Measurements from ENCODE around the gene IL6R.
"Not testable (repeated sequence)": the region's sequence is repeated elsewhere in the genome, so short reads cannot be mapped to it uniquely, and the experiment has no call there.

Gene IL6R

DNA sequence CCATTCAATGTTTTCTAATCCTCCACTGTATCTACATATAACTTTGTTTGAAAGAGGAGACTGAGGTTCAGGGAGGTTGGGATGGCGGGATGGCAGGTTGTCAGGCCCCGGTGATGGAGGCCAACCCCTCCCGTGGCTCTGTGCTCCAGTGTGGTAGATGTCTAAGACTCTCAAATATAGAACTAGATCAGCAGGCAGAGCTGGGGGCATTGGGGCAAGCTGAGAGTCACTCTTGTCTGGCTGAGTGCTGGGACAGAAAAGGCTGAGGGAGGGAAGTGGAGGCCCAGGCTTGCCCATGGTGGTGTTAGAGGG is 1.7 kb downstream of the IL6R start:
- no peak for DNase-seq (ENCODE audit: low spot score)

DNA sequence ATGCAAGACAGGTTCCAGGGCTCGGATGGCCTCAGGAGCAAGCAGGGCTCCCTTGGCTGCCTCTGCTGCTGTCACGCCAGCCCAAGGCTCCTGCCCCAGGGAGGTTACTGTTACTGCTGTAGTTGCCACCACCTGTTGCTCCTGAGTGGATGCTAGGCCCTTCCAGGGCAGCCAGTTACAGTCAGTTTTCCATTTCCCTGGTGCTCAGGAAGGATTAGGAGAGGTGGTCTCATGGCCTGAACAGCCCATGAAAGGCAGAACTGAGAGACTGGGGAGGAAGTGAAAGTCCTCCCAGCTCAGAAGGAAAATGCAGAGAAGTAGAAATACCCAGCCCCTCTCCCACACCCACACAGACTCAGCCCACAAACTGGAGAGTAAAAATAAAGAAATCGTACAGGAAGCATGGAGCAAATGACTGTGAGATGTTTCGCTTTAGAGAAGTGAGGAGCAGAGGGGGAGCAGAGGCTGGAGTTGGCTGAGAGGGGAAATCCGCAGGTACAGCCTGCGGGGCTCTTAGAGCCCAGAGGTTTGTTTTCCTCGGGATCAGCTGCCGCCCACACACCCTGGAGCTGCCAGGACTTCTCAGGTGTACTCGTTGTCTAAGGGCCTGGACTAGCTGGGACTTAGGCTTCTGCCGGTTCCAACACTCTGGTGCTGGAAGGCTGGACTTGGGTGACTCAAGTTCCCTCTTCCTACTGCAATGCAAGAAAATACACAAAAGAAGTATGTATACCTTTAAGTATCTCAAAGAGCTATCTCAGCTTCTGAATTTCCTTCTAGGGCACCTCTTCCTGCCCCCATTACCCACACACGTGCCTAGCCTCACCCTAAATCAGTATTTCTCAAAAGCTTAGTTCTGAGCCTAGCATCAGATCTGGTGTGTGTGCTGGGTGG is 2.3 kb downstream of the IL6R start:
- peak; percentile 76 for DNase-seq (ENCODE audit: low spot score)

- peak; percentile 40 for DNase-seq (ENCODE audit: low spot score)
Observed at GRCh38 chr1:154408174-154408777, 3.1 kb downstream of the IL6R start.

DNA sequence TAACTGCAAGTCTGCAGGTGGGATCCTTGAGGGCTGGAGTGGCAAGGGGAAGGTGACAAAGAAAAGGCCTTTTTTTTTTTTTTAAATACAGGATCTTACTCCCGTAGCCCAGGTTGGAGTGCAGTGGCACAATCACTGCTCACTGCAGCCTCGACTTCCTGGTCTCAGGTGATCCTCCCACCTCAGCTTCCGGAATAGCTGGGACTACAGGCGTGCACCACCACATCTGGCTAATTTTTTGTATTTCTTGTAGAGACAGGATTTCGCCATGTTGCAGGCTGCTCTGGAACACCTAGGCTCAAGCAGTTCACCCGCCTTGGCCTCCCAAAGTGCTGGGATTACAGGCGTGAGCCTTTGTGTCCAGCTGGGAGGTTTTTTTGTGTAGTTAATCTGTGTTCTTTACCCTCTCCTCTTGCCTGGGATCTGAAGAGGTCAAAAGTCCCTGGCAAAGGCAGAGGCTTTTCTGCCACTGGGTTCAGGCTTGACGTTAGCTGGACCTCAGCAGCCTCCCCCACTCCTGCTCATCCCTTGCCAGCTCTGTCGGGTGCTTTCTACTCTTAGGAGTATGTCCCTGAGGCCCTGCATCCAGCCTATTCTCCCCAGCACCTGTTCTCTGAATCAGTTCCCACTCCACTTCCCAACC is 5.2 kb downstream of the IL6R start:
- DNase-seq (ENCODE audit: low spot score): no peak

- no peak for DNase-seq (ENCODE audit: low spot score)
Observed at GRCh38 chr1:154411525-154411924, 6.4 kb downstream of the IL6R start.

DNA sequence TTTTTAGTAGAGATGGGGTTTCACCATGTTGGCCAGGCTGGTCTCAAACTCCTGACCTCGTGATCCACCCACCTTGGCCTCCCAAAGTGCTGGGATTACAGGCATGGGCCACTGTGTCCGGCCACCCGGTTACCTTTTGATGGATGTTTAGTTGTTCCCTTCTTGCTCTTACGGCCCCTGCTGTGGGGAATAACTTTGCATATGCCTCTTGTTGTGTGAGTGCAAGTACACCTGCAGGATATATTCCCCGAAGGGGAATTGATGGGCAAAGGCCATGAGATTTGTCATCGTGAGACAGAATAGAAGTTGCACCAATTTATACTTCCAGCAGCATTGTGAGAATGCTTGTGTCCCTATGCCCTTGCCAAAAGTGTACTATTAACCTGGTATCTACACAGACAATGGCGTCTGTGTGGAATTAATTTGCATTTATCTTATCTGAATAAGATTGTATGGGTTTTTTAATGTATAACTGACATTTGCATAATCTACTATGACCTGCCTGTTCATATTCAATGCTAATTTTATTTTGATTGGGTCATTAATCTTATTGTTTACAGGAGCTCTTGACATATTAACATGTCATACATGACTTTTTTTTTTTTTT is 8.1 kb downstream of the IL6R start:
- no peak for DNase-seq (ENCODE audit: low spot score)

- DNase-seq (ENCODE audit: low spot score): no peak
Observed at GRCh38 chr1:154414606-154415005, 9.5 kb downstream of the IL6R start.

DNA sequence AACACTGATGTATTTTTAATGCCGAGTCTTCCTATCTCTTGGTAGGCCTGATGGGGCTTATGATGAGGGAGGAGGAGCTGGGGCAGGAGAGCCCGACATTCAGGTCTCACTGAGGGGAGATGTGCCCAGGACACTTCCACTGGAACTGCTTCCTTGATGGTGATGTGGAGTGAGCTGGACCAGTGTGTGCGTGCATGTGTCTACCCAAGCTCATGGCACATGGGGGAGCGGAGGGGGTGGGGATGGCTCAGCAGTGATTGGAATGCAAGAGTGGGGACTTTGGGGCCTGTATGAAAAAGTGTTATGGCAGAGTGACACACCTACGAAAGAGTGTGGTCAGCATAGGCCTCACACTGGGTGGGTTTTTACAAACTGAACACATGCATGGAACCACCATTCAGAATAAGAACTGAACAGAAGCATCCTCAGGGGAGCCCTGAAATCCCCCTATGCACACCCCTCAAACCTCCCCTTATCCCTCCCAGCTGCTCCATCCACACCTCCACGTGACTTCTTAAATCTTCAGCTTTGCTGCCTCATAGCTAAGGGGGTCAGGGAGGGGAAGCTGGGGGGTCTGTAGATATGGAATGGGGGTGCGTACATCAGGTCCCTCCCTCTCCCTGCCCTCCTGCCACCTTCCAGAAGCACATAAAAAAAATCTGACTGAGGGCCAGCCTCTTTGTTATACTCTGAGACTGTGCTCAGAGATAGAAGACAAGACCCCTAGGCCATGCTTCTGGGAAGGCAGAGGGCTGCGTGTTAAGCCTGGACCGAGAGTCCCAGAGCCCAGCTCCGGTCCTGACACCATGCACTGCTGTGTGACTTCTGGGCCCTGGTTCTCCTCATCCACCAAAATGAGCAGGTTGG is 11.6 kb downstream of the IL6R start:
- no peak for DNase-seq (ENCODE audit: low spot score)

- DNase-seq (ENCODE audit: low spot score): no peak
Observed at GRCh38 chr1:154417338-154417608, 12.1 kb downstream of the IL6R start.

GRCh38 chr1:154418062-154418921 is 13.1 kb downstream of the IL6R start:
- no peak for DNase-seq (ENCODE audit: low spot score)

GRCh38 chr1:154418923-154419619 is 13.9 kb downstream of the IL6R start:
- DNase-seq (ENCODE audit: low spot score): no peak

DNA sequence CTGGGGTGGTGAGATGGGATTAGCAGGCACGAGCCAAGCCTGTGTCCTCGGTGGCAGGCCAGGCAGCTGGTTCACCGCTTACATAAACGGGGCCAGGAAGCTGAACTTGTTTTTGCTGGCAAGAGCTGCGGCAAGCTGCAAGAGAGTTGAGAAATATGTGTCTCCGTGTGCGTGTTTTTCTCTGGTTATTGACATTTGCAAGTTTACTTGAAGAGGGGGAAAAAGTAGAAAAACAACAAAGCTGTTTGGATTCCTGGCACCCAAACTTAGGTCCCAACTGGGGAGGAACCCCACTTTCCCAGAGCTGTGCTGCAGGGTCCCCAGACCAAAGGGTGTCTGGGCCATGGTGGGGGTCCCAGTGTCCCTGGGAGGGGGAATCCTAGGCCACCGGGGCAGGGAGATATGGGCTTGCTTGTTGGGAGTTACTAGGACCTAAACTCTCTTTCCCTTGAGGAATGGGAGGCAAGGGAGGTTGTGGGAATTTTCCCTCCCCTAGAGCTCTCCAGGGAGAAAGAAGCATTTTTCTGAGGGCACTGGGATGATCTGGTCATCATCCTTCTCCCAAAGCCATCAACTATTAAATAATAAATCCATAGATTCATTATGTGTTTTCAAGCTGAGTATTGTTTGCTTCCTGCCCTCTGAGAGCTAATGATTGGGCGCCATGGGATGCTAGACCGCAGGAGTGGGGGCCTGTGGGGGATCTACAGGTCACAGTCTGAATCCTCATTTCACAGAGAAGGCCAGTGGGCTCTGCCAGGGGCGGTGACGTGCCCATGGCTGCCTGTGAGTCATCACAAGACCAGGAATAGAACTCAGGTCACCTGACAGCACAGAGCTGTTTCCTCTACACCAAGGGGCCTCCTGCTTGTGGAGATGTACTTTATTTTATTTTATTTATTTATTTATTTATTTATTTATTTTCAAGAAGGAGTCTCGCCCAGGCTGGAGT is 14.8 kb downstream of the IL6R start:
- peak; percentile 46 for DNase-seq (ENCODE audit: low spot score)

DNA sequence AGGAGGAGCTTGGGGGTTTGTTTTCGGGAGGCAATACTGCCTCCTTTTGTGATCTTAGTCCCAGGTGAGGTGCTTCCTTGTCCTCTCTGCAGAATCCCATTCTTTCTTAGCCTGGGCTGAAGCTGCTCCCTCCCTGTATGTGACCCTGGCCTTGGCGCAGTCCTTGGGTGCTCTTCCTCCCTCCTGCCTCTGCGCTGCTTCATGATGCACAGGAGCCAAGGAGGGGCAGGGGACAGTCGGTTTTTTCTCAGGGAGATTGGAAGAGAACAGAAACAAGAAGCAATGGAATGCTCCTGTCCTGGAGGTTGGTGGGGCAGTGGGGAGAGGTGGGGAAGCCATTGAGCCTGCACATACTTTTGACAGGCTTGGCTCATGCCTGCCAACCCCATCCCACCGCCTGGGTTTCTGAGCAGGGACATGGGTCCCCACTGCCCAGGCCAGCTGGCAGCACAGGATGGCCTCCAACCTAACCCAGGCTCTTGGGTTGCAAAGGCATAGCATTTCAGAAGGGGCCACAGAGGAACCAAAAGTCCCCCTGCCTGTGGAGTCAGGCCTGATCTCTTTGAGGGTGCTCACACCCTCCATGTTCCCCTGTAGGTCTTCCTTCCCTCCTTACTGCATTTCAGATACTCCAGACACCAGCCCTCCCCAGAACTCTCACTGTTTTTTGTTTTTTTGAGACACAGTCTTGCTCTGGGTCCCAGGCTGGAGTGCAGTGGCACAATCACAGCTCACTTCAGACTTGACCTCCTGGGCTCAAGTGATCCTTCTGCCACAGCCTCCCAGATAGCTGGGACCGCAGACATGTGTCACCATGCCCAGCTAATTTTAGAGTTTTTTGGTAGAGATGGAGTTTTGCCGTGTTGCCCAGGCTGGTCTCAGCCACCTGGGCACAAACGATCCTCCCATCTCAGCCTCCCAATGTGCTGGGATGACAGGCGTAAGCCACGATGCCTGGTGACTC is 16.1 kb downstream of the IL6R start:
- no peak for DNase-seq (ENCODE audit: low spot score)

- not testable (repeated sequence) for DNase-seq (ENCODE audit: low spot score)
Observed at GRCh38 chr1:154422049-154422448, 16.9 kb downstream of the IL6R start.

- DNase-seq (ENCODE audit: low spot score): no peak
Observed at GRCh38 chr1:154422521-154422920, 17.4 kb downstream of the IL6R start.

DNA sequence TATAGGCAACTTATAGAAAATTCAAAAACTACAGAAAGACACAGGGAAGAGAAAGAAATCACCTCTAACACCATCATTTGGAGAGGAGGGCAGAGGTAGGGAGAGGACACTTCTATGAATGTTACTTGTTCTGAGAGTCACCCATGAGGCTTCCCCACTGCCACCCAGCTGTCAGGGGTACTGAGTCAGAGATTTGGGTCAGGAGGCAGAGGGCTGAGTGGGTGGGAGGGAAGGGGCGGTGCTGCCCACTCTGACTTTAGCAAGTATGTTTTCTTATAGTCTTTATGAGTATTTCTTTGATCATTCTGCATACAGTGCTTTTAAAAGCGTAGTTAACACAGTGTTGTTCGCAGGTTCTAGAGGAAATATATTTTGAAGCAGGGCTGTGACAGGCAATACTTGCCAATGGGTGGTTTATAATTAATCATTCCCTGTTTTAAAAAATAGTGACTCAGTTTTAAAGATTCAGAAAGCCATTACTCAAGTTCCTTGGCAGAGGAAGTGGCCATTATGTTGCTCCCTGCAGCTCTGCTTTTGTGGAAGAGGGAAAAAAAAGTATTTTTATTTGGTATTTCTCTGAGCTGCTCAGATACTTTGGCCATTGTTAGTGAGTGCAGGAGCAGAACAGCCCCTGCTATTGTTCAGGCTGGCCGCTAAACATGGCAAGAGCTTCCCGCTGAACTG is 18.3 kb downstream of the IL6R start:
- no peak for DNase-seq (ENCODE audit: low spot score)

DNA sequence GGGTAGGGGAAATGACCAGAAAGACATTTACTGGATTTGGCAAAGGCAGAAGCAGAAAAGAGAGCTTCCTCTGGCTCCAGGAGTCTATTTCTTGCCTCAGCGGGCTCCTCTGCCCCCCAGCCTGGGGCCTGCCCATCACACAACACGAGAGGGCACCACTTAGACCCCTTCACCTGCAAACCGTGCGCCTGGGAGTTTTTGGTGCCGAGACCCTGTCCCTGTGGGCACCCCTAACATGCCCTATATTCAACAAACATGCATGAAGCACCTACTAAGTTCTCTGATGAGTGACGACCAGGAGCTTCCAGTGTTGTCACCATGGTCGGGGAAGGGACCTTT is 18.8 kb downstream of the IL6R start:
- DNase-seq (ENCODE audit: low spot score): no peak

- DNase-seq (ENCODE audit: low spot score): no peak
Observed at GRCh38 chr1:154425172-154425571, 20.0 kb downstream of the IL6R start.

All from NAMALWA (cell line).